ENCODE data around the gene LCN1.

LCN1 gene

DNA sequence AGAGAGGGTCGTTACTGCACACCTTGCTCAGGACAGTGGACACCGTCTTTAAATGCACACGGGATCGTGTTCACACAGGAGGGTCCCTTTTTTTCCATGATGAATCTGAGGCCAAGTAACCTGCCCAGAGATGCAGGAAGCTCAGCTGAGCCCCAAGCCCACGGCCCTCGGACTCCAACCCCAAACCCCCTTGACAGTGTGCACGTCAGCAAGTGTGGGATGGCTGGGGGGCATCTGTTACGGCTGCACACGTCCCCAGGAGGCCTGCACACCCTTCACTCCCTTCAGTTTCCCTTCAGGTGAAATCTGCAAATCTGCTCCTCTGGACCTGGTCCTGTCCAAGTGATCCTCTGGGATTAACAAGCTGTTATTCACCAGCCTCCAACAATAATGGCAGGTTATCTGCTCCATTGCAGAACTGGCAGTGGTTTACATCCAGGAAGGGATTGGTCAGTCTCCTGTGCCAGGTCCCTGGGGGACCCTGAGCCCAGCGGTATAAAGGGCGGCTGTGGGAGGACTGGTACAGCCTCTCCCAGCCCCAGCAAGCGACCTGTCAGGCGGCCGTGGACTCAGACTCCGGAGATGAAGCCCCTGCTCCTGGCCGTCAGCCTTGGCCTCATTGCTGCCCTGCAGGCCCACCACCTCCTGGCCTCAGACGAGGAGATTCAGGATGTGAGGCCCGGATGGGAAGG is at the start of gene LCN1:
Gene LCN1, plus strand, starts transcription at position 525 of the 692 bp plus-strand sequence. Its CDS starts 58 bp downstream, at position 583.
- DNase-seq (ENCODE audit: low read depth): no peak

DNA sequence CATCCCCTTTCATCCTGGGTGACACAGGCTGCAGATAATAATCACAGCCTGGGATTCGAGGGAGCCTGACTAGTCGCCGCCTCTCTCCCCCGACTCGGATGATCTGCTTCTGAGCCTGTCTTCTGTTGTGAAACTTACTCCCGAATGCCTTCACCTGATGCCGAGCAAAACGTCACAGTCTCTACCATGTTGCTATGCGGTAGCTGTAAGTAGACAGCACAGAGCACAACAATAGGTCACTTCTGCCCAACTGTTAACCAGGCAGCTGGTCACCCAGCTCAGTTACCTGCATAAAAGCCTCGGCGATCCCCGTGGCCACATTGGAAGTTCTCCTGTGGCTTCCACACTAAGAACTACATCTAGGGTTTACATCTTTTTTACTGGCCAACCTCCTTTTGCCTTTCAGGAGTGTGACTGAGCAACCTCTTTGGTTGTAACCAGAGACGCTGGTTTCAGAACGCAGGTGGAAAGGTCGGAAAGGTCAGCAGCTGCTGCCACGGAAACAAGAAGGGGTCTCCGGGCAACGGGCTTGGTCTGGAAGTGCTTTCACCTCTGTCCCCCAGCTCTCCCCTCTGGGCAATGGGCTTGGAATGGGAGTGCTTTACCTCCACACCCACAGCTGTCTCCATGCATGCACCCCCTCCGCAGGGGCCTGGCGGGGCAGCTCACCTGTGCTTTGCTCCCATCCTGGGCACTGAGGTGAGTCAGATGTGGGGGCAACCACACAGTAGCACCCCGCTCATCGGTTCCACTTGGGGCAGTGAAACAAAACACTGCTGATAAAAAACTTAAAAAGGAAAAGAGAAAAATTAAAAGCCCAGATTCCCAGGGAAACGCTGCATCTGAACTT is 49.2 kb upstream of the LCN1 start:
- DNase-seq (ENCODE audit: low read depth): no peak

DNA sequence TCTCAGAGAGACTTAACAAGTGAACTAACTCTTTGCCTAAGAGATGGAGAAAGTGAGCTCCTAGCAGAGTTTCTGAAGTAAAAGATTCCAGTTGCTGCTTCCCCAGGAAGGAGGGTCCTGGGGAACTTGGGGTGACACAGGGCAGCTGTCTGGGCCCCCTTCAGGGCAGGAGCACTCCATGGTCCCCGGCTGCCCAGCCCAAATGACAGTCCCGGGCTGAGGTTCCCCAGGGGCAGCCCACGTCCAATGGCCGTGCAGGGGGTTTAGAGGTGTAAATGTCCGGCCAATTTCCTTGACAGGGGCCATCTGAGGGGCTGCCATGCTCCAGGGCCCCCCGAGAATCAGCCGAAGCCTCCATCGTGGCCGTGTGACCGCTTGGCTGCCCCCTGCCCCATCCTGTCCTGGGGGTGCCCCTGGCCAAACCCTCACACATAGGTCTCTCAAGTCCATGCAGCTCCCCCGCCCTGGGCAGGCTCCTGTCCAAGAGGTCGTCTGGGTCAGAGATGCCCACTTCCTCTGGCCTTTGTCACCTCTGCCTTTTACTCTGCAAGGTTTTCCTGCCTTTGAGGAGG is 47.2 kb upstream of the LCN1 start:
- no peak for DNase-seq (ENCODE audit: low read depth)

DNA sequence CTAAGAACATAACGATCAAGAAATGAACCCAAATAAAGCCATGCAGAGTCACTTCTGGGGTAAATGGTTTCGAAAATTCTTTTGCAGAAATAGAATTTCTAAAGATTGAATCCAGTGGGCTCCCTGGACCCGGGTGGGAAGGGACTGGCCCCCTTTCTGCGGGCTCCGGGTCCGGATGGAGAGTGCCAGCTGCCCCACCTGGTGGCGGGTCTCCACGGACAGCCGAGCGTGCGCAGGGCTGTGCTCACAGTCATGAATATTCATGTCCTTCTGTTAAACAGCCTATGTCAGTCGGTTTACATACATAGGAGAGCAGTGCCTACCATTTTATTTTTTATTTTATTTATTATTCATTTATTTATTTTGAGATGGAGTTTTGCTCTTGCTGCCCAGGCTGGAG is 46.3 kb upstream of the LCN1 start:
- DNase-seq (ENCODE audit: low read depth): no peak

DNA sequence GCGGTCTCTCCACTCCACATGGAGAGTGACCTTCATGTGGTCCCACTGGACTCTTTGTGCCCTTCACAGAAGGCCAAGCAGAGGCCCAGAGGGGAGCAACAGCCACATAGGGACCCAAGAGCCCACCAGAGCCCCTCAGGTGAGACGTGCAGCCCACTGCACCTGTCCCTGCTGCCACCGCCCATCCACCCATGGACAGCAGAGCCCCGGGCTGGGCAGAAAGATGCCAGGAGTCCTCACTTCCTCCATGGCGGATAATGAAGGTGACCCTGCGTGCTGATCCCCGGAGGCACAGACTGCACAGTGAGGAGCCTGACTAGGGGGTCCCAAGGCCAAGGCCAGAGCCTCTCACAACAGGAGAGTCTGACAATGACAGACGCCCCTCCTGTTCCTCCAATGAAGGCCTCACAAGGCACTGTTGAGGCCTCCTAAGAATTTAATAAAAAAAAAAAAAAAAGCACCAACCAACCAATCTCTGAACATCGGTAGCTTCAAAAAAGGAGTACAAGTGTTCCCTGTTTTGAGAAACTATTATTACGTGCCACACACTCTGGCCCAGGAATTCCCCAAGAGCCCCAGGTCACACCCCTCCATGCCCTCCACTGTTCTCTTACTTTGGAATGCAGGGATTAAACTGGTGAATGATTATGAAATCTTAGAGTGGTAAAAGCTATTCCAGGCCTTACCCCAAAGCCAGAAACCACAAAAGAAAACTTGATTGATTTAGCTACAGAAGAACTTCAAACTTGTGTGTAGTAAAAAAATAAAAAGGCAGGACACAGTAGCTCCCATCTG is 44.5 kb upstream of the LCN1 start:
- no peak for DNase-seq (ENCODE audit: low read depth)

DNA sequence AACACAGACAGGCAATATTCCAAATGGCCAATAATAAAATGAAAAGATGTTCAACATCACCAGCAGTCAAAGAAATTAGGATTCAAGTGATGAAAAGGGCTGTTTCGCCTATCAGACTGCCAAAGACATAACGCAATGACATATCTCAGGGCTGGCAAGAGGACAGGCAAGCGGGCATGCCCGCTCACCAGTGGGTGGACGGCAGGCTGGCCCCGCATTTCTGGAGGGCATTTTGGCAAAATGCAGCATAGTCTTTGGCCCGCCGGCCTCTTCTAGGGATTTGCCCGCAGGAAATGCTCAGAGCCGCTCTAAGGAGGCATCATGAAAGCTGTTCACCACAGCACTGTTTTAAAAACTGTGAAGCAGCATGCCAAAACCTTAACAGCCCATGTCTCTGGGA is 43.0 kb upstream of the LCN1 start:
- DNase-seq (ENCODE audit: low read depth): peak; percentile 17

DNA sequence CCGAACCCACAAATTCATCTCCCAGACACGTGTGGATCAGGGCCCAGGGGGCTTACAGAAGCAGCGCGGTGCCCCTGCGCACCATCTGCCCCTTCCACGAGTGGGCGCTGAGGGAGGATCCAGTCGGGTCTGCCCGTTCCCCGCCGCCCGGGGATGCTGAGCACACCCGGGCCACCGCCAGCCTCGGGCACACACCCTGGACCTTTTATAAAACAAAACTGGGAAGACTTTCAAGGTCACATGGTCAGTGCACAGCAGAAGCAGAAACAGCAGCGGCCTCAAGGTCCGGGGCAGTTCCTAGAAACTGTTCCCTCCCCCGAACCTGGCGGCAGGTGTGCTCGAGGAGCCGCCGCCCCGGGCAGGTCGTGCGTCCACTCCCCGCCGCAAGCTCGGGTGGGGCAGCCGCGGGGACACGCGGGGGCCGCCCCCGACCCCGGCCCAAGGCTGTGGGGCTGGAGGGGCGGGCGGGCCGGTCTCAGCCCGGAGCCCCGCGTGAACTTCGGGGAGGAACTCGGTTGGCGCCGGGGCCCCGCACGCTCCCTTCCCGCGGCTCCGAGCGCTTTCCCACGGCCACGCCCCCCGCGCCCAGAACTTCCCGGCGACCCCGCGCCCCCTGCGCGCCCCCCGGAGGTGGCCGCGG is 42.3 kb upstream of the LCN1 start:
- DNase-seq (ENCODE audit: low read depth): no peak

DNA sequence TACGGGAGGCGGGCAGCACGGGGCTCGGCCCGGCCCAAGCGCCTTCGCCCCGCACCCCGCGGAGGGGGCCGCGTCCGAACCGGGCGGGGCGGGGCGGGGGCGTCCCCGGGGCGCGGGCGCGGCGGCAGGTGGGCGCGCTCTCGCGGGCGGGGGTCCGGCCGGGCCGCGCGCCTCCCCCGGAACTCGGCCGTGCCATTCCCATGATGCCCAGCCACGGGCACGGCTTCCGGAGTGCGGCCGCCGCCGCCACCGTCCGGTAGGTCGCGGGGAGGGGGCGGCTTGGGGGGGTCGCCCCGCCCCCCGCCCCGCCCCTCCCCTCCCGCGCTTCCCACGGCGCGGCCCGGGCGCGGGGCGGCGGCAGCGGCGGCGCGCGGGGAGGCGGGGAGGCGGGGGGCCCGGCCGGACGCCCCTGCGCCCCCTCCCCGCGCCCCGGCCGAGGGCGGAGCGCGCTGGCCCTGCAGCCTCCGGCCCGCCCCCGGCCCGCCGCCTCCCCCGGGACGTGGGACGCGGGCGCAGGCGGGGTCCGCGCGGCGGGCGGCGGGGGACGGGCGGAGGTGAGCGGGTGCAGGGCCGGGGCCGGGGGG is 41.7 kb upstream of the LCN1 start, which contains the start of gene PPP1R26:
Gene PPP1R26, plus strand, starts transcription at position 314 of the 584 bp plus-strand sequence. CDS start 4,729 bp downstream, outside the sequence.
- DNase-seq (ENCODE audit: low read depth): no peak

DNA sequence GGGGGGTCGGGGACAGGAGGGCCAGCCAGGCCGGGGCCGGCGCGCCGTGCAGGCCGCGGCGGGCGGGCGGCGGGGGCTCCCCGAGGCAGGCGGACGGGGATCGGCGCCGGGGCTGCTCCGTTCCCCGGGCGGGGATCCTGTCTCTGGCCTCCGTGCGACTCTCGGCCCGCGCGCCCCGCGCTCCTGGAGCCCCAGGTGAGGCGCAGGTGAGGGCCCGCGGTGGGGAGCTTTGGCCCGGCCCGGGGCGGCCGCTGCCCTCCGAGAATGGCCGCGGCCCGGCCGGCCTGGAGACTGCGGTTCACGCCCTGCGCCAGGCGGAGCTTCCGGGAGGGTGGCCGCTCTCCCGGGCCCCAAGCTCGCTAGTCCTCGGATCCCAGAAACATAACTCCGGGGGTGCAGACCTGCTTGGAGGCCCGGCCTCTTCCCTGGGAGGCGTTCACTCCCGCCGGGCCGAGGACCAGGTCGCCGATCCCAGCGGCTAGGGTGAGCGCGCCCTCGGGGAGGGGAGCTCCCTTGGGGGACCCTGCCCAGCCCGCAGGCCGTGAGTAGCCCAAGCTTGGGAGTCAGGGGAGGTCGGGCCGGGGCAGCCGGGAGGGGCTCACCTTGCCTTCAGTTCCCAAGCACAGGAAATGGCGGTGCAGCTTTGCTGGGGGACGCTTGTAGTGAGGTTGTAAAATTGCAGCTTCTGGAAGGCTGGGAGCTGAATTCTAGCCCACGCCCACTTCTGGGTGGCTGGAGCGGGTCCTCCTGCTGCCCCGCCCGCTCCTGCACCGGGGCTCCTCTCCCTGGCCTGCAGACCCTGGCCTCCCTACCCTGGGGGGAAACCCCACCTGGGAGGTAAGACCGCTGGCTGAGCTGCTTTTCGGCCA is 40.9 kb upstream of the LCN1 start:
- peak; percentile 30 for DNase-seq (ENCODE audit: low read depth)

DNA sequence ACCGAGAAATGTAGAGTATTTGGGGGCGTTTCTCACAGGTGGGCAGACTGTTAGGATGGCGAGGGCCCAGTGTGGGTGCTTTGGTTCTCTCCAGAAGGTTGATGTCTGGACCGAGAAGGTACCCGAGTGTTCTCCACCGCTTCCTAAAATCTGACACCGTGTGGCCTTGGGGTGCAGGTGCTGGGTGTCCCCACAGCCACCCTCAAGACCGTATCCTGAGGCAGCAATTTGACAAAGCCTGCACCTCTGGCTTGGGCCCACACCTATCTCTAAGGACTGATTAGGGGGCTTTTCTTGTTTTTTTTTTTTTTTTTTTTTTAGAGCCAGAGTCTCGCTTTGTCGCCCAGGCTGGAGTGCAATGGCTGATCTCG is 40.3 kb upstream of the LCN1 start:
- DNase-seq (ENCODE audit: low read depth): no peak

DNA sequence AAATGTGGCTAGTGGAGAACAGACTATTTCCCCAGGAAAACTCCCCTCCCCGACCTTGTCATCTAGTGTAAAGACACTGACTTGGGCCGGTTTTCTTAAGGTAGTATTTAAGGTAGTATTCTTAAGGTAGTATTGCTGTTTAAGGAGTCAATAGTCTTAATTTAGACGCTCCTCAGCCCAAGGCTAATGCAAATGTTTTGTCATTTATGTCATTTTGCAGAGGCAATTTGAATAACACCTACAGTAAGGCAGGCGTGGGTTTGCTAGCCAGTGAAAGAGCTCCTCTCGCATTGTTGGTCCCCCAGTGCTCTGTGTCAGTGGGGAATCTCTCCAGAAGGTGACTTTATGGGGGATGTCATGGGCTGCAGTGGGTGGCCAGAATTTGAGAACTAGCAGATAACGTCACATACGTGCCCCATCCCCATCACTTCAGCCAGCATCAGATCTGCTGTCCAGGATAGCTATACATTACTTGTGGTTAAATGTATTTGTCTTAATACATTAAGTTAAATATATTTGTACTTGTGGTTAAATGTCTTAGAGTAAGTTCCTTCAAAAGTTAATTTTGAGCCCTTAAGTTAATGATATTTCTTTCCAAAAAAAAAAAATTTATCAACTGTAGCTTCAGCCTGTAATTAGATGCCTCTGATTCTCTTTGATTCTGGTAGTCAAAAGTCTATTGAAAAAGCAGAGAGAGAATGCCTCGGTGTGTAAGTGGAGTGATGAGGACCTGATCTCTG is 39.1 kb upstream of the LCN1 start:
- DNase-seq (ENCODE audit: low read depth): no peak

DNA sequence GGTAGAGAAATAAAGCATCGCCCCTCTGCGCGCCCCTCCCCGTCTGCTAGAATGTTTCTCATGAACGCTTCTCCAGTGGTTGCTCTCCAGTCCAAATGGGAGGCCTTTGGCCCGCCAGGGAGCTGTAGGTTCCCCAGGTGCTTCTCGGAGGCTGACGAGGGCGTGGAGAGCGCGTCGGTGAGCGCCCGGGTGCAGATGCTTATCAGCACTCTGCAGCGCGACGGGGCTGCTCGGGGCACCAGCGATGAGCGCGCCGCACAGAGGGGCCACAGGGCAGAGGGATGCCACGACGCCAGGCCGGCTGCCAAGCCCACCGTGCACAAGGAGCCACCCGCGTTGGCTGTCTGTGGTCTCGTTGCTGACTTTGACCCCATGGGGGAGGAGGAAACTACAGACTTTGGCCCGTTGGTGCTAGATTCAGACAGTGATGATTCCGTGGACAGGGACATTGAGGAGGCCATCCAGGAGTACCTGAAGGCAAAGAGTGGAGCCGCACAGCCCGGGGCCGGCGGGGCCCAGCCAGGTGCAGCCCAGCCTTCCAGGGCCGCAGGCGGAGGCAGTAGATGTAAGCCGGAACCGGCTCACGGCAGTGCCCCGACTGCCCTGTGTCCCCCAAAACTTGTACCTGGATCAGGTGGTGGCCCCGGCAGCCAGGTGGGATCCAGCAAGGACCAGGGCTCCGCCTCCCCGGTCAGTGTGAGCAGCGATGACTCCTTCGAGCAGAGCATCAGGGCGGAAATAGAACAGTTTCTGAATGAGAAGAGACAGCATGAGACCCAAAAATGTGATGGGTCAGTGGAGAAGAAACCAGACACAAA is 36.6 kb upstream of the LCN1 start:
- DNase-seq (ENCODE audit: low read depth): no peak

DNA sequence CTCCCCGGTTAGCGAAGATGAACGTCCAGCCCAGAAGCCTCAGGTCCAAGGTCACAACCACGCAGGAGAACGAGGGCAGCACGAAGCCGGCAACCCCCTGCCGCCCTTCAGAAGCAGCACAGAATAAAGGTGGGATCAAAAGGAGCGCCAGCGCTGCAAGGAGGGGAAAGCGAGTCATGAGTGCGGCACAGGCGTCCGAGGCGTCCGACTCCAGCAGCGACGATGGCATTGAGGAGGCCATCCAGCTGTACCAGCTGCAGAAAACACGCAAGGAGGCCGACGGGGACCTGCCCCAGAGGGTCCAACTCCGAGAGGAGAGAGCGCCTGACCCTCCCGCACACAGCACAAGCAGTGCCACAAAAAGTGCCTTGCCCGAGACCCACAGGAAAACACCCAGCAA is 35.9 kb upstream of the LCN1 start:
- DNase-seq (ENCODE audit: low read depth): no peak

DNA sequence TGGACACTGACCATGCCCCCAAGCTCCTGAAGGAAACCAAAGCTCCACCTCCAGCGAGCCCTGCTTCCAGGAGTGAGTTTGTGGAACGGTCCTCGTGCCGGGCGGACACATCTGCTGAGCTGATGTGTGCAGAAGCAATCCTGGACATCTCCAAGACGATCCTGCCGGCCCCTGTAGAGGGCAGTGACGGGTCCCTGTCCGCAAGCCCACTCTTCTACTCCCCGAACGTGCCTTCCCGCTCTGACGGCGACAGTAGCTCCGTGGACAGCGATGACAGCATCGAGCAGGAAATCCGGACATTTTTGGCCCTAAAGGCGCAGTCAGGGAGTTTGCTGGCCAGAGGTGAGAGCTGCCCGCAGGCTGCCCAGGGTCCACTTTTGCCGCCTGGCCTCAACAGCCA is 35.4 kb upstream of the LCN1 start:
- no peak for DNase-seq (ENCODE audit: low read depth)

DNA sequence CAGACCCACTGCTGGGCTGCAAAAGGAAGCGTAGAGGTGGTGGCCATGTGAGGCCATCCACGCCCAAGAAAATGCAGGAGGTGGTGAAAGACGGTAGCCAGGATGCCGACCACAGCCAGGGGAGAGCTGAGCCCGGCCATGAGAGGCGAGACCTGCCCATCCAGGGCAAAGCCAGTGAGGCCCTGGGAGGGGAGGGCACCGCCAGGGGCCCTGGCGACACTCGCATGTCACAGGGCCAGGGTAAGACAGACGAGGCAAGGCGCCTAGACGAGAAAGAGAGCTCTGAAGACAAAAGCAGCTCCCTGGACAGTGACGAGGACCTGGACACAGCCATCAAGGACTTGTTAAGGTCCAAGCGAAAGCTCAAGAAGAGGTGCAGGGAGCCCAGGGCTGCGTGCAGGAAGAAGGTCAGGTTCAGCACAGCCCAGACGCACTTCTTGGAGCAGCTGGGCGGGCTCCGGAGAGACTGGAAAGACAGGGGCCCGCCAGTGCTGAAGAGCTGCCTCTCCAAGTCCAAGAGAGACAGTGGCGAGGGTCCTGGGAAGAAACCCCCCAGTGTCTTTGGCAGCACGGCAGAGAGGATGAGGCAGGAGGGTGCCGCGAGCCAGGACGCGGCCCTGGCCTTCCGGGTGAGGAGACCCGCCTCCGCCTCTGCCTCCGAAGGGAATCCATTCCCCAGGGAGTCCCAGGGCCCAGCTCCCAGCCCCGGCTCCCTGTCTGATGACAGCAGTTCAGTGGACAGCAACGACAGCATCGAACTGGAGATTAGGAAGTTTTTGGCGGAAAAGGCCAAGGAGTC is 34.8 kb upstream of the LCN1 start:
- DNase-seq (ENCODE audit: low read depth): no peak

DNA sequence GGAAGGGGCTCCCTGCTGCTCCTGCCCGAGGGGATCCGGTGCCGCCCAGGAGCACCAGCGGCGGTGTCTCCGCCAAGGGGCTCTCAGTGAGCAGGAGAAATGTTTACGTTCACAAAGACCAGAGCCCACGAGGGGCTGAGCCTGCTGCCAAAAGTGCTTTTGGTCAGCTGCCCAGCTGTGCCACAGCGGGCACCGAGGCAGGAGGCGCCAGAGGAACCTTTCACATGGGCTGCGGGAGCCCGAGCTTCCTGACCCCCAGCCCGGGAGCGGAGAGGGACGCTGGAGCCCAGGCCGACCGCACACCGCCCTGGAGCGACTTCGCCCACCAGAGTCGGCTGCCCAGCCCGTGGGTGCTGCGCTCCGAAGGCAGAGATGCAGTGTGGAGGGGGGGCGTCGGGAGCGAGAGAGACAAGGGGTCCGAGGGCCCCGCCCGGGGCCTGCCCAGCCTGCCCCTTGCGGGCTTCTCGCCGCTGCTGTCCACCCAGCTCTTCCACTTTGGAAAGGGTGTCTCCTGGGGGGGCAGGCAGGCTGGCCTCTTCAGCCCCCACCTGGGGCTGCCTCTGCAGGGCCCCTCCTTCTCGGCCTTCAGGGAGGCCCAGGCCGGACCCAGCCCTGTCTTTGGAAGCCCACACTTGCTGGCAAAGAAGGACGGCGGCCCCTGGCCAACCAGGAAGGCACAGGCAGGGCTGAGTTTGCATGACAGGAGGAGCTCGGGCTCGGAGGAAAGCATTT is 33.8 kb upstream of the LCN1 start:
- no peak for DNase-seq (ENCODE audit: low read depth)

DNA sequence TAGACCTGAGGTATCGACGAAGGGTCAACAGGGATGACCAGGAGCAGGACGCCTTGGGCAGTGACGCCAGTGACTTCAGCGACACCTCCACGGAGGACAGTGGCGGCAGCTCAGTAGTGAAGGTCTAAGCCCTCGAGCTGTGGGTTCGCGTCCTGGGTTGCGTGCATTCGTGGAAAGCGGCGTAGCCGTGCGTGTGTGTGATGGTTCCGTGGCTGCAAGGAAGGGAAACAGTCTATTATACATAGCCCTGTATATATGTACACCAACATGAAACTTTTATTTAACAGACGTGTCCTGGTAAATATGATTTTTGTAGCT is 33.3 kb upstream of the LCN1 start:
- DNase-seq (ENCODE audit: low read depth): no peak

Data from fibroblast of gingiva (primary cell).